Cardiac septum (tissue), 1 donor: ENCODE data around the gene PPP4R4. TPM values are rescaled to one million over a fixed set of nuclear protein-coding genes. Genes with fewer than 3 reads are reported as not detected.
A peak's percentile ranks its signal among the peaks of the same experiment; 100 is the strongest.

Experiments
- DNase-seq: peaks from one replicate; pipeline ENCODE4 v3.0.0-alpha.2; 2020; ENCODE audit warnings: low spot score
- intact Hi-C: fragments of 100-400 bp; cut with DNase I; formaldehyde crosslinking; loops from one replicate; pipeline ENCODE4 v1.14.0; 2022
- long read RNA-seq: library from polyadenylated mRNA; unstranded; transcript quantifications from one replicate; pipeline ENCODE4 v2.0.0, GENCODE V29; 2021
- total RNA-seq: library from RNA; stranded (reverse); fragmentation: NEBNext Ultra II Directional; extraction: Animal tissue kit (Norgen Biotek cat#: 25700); gene quantifications from one replicate; pipeline ENCODE4 v1.2.1, GENCODE V29; 2021
- donor health status: DM: no; HTN: no; CAD: no.

The PPP4R4 gene, protein sequence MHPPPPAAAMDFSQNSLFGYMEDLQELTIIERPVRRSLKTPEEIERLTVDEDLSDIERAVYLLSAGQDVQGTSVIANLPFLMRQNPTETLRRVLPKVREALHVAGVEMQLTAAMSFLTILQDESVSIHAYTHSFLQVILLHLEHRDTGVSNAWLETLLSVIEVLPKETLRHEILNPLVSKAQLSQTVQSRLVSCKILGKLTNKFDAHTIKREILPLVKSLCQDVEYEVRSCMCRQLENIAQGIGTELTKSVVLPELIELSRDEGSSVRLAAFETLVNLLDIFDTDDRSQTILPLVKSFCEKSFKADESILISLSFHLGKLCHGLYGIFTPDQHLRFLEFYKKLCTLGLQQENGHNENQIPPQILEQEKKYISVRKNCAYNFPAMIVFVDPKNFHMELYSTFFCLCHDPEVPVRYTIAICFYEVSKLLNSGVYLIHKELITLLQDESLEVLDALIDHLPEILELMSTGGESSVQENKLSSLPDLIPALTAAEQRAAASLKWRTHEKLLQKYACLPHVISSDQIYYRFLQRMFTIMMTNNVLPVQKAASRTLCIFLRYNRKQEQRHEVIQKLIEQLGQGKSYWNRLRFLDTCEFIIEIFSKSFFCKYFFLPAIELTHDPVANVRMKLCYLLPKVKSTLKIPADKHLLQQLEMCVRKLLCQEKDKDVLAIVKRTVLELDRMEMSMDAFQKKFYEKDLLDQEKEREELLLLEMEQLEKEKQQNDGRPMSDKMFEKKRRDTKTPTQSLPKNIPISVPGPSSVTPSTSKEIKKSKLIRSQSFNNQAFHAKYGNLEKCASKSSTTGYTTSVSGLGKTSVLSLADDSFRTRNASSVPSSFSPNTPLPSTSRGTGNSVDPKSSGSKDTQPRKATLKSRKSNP
- total RNA-seq, result 0.30 TPM
- long read RNA-seq, partial matches to known transcripts, result 1 of 1 reads
- long read RNA-seq, other reads (novel, unspliced or antisense), result 0 of 1 reads

DNA sequence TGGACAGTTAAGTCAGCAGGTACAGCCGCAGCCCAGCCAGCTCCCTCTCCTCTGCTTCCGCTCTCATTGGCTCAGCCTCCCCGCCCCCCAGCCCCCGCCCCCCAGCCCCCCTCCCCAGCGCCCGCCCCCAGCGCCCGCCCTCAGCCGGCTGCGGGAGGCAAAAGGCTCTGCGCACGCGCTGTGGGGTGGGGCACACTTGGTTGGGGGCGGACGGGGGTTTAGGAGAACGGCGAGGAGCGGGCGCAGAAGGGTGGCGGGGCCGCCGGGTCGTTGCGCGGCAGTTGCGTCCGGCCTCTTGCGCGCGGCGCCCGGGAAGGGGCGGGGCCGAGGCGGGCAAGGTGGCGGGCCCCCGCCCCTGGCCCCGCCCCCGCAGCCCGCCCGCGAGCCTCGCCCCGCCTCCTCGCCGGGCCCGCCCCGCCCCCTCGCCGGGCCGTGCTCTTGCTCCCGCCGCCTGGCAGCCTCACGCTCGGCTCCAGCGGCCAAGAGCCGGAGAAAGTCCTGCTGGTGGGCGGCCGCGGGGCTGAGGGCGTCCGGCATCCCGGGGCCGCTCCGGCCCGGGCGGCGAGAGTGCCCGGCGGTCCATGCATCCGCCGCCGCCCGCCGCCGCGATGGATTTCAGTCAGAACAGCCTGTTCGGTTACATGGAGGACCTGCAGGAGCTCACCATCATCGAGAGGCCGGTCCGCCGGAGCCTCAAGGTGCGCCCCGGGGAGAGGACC lies at the start of gene PPP4R4:
TSS of gene PPP4R4 (plus strand) at position 438 of the 719 bp plus-strand sequence. CDS start at position 582, 144 bp downstream.
- peak; percentile 91 for DNase-seq
- intact Hi-C loops, result no loop called here

DNA sequence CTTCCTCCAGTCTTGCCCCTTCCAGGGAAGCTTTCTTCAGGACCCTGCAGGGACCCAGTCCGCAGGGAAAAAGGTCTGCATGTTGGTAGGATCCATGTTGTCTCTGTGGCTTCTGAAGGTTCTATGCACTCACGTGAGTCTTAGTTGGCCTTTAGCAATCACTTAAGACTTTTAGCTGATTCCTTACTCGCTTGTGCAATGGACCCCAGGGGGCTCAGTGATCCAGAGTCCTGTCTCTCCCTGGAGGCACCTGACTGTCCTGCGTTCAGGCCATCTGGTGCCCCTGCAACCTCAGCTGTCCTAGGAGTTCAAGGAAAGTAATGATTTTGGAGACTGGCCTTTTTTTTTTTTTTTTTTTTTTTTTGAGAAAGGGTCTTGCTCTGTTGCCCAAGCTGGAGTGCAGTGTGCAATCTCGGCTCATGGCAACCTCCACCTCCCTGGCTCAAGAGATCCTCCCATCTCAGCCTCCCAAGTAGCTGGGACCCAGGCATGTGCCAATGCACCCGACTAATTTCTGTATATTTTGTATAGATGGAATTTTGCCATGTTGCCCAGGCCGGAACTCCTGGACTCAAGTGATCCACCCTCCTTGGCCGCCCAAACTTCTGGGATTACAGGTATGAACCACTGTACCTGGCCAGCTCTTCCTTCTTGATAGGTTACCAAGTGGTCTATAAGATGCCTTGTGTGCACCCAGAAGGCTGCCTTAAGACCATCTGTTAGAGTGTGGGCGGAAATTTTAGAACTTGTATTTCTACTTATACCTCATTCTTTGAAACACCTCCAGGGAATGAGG lies 49.3 kb upstream of the PPP4R4 start:
- intact Hi-C loops, result loop anchor here (5.0 kb wide), 1 partner anchor 42 kb away; the partner anchor contains the start of genes DDX24 and IFI27L1
- DNase-seq, result peak; percentile 41

DNA sequence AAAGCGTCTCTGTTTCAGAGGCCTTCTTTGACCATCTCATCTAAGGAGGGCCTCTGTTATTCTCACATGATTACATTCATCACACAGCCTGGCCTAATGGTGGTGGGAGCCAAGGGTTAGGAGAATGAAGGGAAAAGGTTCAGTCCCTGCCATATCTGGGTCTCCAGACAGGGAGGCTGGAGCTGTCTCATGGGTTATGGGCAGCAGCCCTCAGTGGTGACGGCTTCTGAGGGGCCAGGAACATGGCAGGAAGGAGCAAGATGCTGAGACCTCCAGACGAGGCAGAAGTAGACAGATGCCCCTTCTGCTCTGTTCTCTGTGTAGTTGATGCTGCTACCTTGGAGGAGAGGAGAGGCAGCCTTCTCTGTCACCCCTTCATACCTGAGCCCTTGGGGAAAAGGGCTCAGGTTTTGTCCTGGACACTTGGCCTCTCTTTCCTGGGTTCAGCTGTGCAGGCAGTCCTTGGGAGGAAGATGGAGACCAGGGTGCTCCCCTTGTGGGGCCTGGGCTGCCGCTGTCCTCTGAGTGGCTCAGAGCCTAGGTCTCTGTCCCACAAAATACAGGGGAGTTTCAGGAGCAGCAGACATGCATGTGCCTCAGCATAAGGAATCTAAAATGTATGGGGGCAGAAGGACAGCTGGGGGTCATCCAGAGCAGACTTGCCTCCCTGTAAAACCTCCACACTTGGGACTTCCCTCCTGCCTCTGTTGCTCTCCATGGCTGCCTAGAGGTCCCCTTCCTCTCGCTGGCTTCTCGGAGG lies 48.3 kb upstream of the PPP4R4 start:
- DNase-seq, result peak; percentile 63
- intact Hi-C loops, result loop anchor here (5.0 kb wide), 1 partner anchor 44 kb away; the partner anchor contains the start of genes DDX24 and IFI27L1

DNA sequence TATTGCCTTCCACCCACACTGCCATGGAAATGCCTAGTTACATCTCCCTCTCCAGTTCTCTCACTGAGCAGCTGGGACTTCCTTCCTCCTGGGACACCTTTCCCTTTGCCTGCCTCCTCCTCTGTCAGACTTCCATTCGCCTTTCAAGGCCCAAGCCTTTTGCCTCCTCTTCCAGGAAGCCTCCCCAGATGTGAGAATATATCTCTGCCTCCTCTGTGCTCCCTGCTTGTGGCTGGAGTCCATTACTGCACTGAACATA lies 47.8 kb upstream of the PPP4R4 start:
- intact Hi-C loops, result loop anchor here (5.0 kb wide), 1 partner anchor 44 kb away; the partner anchor contains the start of genes DDX24 and IFI27L1
- DNase-seq, result peak; percentile 59

DNA sequence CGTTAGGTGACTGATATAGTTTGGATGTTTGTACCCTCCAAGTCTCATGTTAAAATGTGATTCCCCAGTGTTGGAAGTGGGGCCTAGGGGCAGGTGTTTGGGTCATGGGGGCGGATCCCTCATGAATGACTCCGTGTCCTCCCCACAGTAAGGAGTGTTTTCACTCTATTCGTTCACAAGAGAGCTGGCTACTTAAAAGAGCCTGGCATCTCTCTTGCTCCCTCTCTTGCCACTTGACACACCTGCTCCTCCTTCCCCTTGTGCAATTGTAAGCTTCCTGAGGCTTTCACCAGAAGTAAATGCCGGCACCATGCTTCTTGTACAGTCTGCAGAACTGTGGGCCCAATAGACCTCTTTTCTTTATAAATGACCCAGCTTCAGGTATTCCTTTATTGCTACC lies 47.3 kb upstream of the PPP4R4 start:
- intact Hi-C loops, result loop anchor here (5.0 kb wide), 1 partner anchor 44 kb away; the partner anchor contains the start of genes DDX24 and IFI27L1
- peak; percentile 15 for DNase-seq

DNA sequence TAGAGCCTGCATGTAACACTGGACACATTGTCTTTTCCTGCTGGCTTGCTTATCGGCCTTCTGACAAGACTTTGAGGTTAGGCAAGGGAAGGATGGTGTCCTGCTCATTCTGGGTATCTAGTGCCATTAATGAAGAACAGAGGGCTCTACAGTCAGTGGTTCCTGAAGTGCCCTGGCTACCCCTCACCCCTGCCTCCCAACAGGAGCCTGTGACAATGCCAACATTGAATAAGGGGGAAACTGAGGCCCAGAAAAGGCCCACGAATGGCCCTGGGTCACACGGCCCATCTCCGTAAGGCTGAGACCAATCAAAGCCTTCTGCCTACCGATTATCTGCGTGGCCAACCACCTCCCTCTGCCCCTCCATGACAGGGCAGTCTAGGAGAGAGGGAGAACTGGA lies 46.8 kb upstream of the PPP4R4 start:
- intact Hi-C loops, result loop anchor here (5.0 kb wide), 1 partner anchor 45 kb away; the partner anchor contains the start of genes DDX24 and IFI27L1
- DNase-seq, result peak; percentile 44

DNA sequence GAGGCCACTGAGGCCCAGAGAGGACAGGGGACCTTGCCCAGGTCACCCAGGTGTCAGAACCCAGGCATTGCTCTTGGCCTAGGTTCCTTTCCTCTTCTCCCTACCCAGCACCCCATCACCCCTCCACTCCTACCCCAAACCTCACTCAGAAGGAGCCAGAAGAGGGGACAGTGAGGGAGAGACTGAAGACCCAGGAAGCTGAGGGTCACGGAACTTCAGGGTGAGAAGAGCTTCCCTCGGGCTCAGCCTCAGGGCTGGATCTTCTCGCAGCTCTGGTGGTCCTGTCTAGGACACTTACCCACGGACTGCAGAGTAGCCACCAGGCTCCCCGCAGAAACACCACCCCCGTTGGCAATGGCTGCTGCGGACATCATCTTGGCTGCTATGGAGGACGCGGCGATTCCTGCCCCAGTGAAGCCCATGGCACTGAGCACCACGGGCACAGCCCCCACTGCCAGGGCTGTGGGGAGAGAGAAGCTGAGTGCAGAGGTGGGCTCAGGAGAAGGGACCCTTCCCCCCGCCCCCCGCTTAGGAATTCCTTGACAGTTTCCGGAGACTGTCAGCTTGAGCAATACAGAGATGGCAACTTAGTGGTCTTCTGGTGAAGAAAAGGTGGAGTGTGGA lies 45.8 kb upstream of the PPP4R4 start:
- peak; percentile 15 for DNase-seq
- intact Hi-C loops, result loop anchor here (2.0 to 5.0 kb wide), 2 partner anchors 14 to 46 kb away; partner anchors contain the start of genes DDX24 and IFI27L1

DNA sequence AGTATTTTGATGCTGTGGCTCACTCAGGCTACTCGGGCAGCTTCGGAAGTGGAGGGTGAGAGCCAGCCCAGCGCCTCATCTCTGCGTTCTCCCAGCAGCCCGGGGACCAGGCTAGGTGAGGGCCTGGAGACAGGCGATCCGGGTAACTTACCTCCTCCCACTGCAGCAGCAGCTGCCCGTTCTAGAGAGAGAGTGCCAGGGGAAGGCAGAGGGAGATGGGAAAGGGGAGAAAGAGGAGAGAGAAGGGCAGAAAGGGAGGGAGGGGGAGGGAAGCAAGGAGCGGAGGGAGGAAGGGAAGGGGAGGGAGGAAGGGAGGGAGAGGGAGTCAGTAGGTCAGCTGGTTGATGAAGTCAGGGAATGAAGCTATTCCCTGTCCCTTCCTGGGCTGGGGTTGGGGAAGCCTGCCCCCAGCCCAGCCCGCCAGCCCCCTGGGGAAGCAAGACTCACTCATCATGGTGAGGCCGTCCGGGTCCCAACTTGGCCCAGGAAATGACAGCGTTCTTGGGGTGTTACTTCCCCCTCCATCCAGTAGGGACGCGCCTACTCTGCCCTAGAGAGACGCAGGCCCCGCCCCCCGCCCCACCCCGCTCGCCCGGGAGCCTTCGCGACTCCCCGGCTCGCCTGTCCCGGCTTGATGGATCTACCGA lies 44.9 kb upstream of the PPP4R4 start, which contains the start of gene IFI27L2:
TSS of gene IFI27L2 (minus strand) at position 494 of the 647 bp plus-strand sequence. CDS start at position 454, 40 bp downstream.
- intact Hi-C loops, result loop anchor here (2.0 to 5.0 kb wide), 2 partner anchors 14 to 47 kb away; partner anchors contain the start of genes DDX24 and IFI27L1
- DNase-seq, result peak; percentile 88

DNA sequence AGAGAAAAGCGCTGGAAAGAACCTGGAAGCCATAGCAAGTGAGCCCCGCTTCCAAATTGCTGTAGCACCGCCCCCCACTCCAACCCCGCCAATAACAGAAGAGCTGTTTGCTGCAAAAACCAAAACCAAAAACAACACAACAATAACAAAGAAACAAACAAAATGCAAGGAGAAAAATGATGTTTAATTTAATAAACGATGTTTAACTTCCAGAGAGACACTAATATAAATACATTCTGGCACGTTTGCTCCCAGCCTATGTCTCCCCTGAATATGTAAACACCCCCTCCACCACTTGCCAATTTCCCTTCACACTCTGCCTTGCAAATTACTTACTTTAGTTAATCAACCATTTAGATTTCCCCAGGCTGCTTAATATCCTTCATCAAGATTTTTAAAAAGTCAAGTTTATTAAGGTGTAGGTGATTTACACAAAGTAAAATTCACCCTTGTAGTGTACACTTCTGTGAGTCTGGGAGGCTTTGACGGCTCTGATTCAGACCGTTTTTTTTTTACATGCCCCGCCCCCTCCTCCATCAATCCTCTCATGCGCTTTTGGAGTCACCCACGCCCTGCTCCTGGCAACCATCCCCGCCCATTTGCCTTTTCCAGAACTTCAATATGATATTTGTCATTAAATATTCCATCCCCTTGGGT lies 44.2 kb upstream of the PPP4R4 start:
- intact Hi-C loops, result loop anchor here (2.0 to 5.0 kb wide), 2 partner anchors 15 to 48 kb away; partner anchors contain the start of genes DDX24 and IFI27L1

DNA sequence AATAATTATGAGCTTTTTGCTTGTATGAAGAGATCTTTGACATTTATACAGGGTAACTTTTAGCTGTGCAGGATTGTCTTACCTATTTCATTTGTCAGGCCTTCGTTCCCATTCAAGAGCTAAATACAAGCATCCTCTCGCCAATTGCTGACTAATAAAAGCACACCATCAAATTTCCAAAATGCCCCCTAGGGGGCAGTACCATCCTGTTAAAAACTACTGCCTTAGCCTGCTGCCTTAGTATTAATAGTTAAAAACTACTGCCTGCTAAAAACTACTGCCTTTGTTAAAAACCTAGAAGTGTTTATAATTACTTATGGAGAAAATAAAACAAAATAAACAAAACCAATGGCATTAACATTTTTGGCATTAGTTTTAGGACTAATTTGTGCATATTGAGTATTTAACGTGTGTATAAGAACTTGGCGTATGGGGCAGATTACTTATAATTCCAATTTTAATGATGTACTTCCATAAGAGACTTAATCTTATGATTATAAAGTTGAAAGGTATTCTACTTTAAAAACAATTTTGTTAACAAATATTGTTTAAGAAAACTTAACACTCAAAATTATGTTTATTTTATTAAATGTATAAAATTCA lies 41.7 kb upstream of the PPP4R4 start:
- intact Hi-C loops, result no loop called here
- DNase-seq, result no peak

More for the DNA sequence above, 44.2 kb upstream of the PPP4R4 start:
- DNase-seq, result peak; percentile 73

DNA sequence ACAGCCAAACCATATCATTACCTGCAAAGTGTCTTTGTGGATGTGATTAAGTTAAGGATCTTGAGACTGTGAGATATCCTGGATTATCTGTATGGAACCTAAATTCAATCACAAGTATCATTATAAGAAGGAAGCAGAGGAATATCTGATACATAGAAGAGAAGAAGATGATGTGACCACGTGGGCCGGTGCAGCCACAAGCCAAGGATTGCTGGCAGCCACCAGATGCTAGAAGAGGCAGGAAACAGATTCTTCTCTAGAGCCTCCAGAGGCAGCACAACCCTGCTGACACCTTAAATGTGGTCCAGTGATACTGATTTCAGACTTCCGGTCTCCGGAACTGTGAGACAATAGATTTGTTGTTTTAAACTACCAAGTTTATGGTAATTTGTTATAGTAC lies 38.6 kb upstream of the PPP4R4 start:
- no peak for DNase-seq
- intact Hi-C loops, result loop anchor here (5.0 kb wide), 1 partner anchor 42 kb away; no protein-coding TSS in a partner anchor

DNA sequence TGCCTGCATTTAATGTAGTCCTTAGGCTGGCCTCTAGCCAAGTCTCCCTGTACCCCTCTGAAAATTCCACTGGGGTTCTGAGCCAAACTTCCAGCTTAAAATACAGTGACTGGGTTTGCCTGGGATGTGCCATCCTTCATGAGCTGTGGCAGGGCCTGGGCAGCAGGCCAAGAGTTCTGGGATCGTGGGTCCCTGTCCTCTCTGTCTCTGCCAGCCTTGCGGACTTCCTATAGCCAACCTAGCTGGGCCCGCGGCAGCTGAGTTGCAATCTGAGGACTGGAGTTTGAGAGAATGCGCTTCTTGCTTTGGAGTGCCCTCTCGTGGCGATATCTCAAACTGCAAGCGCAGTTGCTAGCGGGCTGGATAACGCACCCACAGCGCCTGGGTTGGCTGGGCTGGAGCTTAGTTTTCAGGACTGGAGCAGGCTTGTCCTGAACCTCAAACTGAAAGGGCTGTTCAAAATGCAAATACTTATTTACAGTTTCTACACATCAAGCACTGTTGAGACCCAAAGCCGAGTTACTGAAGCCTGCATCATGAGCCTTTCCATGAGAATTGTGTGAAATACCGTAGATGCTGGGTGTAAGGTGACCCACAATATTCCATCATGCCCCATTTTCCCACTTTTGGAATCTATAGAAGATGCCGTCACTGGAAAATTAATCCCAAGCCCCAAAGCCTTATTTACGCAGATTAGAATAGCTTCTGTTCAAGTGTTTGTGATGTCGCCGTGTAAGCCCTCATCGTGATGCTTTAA lies 37.4 kb upstream of the PPP4R4 start:
- peak; percentile 92 for DNase-seq
- intact Hi-C loops, result loop anchor here (1.0 to 5.0 kb wide), 3 partner anchors 41 to 198 kb away; no protein-coding TSS in a partner anchor

DNA sequence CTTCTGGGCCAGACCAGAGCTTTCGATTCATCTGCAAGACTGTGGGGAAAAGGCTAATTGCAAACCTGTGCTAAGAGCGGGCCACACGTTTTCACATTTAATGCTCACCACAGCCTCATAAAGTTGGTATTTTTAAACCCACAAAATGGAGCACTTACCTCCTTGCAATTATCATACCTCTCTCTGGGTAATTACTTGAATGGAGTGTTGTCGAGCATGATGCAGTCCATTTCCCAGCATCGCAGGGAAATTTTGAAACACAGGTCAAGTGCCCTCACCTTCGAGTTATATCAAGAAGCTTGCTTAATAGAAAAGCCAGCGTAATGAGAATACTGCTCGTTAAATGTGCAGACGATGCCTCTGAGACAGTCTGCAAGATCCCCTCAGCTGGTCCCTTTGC lies 35.9 kb upstream of the PPP4R4 start:
- intact Hi-C loops, result loop anchor here (5.0 kb wide), 1 partner anchor 39 kb away; no protein-coding TSS in a partner anchor
- no peak for DNase-seq

DNA sequence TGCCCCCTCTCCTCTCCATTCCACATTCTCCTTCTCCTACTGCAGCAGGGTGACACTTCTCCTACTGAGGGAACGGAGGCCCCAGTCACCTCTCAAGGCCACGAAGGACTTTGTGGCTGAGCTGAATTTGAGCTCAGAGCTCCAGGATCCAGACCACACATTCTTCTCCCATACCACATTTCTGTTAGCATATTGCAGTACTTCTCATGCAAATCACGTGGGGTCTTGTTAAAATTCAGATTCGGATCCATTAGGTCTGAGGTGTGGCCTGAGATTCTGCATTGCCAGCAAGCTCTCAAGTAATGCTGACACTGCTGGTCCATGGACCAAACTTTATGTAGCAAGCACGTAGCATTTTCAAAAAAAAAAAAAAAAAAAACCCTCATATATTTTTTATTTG lies 35.1 kb upstream of the PPP4R4 start:
- no peak for DNase-seq
- intact Hi-C loops, result loop anchor here (5.0 kb wide), 1 partner anchor 38 kb away; no protein-coding TSS in a partner anchor

DNA sequence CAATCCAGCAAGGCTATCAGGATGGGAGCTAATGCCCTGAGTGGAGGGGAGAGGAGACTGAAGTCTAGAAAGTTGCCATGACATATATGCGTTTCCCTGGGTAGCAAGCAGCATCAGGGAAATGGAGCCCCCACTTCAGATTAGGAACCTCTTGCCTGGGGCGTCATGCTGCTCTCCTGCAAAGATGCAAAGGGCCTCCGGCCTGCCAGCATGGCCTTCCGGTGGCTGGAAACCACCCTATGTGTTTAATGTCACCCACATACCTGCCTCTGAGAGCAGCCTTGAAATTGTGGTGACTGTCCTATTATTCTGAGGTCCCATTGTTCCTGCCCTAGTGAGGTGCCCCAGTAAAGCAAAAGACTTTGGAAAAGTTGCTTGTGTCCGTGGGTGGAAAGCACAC lies 34.7 kb upstream of the PPP4R4 start:
- intact Hi-C loops, result loop anchor here (5.0 kb wide), 1 partner anchor 38 kb away; no protein-coding TSS in a partner anchor
- no peak for DNase-seq
